HCT116 (cell line): ENCODE data around the gene KLHL17. TPM values are rescaled to one million over a fixed set of nuclear protein-coding genes. Genes with fewer than 3 reads are reported as not detected.

Experiments
- ATAC-seq: fragments of 200-7000 bp; cut with Tn5 transposase; 2 replicates; pipeline ENCODE4 v1.9.1; 2020; ENCODE audit warnings: mild to moderate bottlenecking, moderate library complexity
- BruUV-seq: library from RNA; stranded (reverse); fragments of 400-500 nt; replicated peaks from 2 replicates; lab custom pipeline; 2021; lab: Mats Ljungman, UMichigan
- CTCF ChIA-PET: fragments of 300-600 bp; sonication (Branson Sonifier 250); formaldehyde crosslinking; loops from one replicate; lab custom pipeline; 2021; ENCODE audit warnings: antibody characterized with exemption; lab: Charles Lee
- POLR2A ChIA-PET: fragments of 300-600, 350-600 bp; sonication (Branson Sonifier 250); formaldehyde crosslinking; loops from one replicate; lab custom pipeline; 2021; ENCODE audit warnings: antibody characterized with exemption; lab: Charles Lee
- RAD21 ChIA-PET, 2 experiments: fragments of 300-600 bp; sonication (Branson Sonifier 250); formaldehyde crosslinking; loops; one replicate each; lab custom pipeline; 2023; ENCODE audit warnings: low total read pairs in 2 of 2; ENCODE audit not compliant: uncharacterized antibody in 2 of 2, unreplicated experiment in 2 of 2, low non-redundant PET in 1 of 2; lab: Charles Lee
- DNase-seq: peaks from one replicate; pipeline ENCODE4 v3.0.0-alpha.2; 2010; ENCODE audit warnings: low read depth, low spot score
- H2AFZ ChIP-seq: fragments of 200-600 bp; shearing (Covaris generic), sonication (generic); 2 replicates; pipeline ENCODE4 v1.6.1; 2017; ENCODE audit warnings: low read depth, mixed run types, mixed read lengths, antibody characterized with exemption, low read length; ENCODE audit not compliant: poor library complexity, severe bottlenecking
- H3K27ac ChIP-seq: 2 replicates; pipeline ENCODE4 v1.5.1; 2012; ENCODE audit warnings: low read depth, low read length
- H3K27me3 ChIP-seq: fragments of 200-600 bp; sonication (generic); 2 replicates; pipeline ENCODE4 v1.6.1; 2016; ENCODE audit warnings: mixed run types, low read length, mixed read lengths; ENCODE audit not compliant: insufficient read depth
- H3K36me3 ChIP-seq, 2 experiments: fragments of 200-500 bp in 1 of 2; fragments of 200-600 bp in 1 of 2; sonication (Bioruptor generic) in 1 of 2; sonication (generic) in 1 of 2; 2 replicates each; pipeline versions ENCODE4 v1.5.1 to v1.6.1; 2014 to 2016; ENCODE audit warnings: low read length in 2 of 2, inconsistent platforms in 1 of 2, mixed read lengths in 1 of 2, mixed run types in 1 of 2; ENCODE audit not compliant: insufficient read depth in 2 of 2, control insufficient read depth in 1 of 2
- H3K4me1 ChIP-seq, 2 experiments: fragments of 200-600 bp in 1 of 2; sonication (generic) in 1 of 2; 2 replicates each; pipeline versions ENCODE4 v1.5.1 to v1.6.1; 2012 to 2017; ENCODE audit warnings: low read length in 2 of 2, inconsistent platforms in 1 of 2, mild to moderate bottlenecking in 1 of 2, mixed read lengths in 1 of 2, mixed run types in 1 of 2, moderate library complexity in 1 of 2; ENCODE audit not compliant: insufficient read depth in 2 of 2, control insufficient read depth in 1 of 2
- H3K4me2 ChIP-seq: fragments of 200-600 bp; sonication (generic); 2 replicates; pipeline ENCODE4 v1.6.1; 2017; ENCODE audit warnings: mixed run types, low read length, mixed read lengths
- H3K4me3 ChIP-seq, 2 experiments: fragments of 200-600 bp in 1 of 2; sonication (generic) in 1 of 2; replicated peaks in 1 of 2; 2 replicates each; pipeline ENCODE4 v1.5.1; 2011 to 2016; ENCODE audit warnings: low read length in 2 of 2, control low read depth in 1 of 2, low read depth in 1 of 2, mild to moderate bottlenecking in 1 of 2, mixed read lengths in 1 of 2, mixed run types in 1 of 2
- H3K79me2 ChIP-seq: fragments of 200-600 bp; sonication (generic); 2 replicates; pipeline ENCODE4 v1.6.1; 2017; ENCODE audit warnings: mild to moderate bottlenecking, mixed run types, low read length, moderate library complexity, mixed read lengths; ENCODE audit not compliant: insufficient read depth
- H3K9ac ChIP-seq: fragments of 200-600 bp; sonication (generic); 2 replicates; pipeline ENCODE4 v1.6.1; 2016; ENCODE audit warnings: low read length, mixed read lengths
- H3K9me2 ChIP-seq: fragments of 200-600 bp; sonication (generic), shearing (Covaris generic); 2 replicates; pipeline ENCODE4 v1.6.1; 2017; ENCODE audit warnings: mixed run types, mild to moderate bottlenecking, moderate library complexity; ENCODE audit not compliant: insufficient read depth
- H3K9me3 ChIP-seq, 2 experiments: fragments of 200-500 bp in 1 of 2; fragments of 200-600 bp in 1 of 2; sonication (Bioruptor generic) in 1 of 2; sonication (generic) in 1 of 2; 2 replicates each; pipeline ENCODE4 v1.6.1; 2014 to 2017; ENCODE audit warnings: low read length in 2 of 2, mixed read lengths in 2 of 2, inconsistent platforms in 1 of 2, low read depth in 1 of 2, mild to moderate bottlenecking in 1 of 2, mixed run types in 1 of 2, moderate library complexity in 1 of 2; ENCODE audit not compliant: control insufficient read depth in 1 of 2, insufficient read depth in 1 of 2
- H4K20me1 ChIP-seq: fragments of 200-600 bp; sonication (generic), shearing (Covaris generic); 2 replicates; pipeline ENCODE4 v1.6.1; 2017; ENCODE audit warnings: mixed run types, mild to moderate bottlenecking, moderate library complexity; ENCODE audit not compliant: insufficient read depth
- EZH2 ChIP-seq: fragments of 200-600 bp; sonication (generic); IDR thresholded peaks from 2 replicates; pipeline ENCODE4 v1.6.1; 2017; ENCODE audit warnings: antibody characterized with exemption, mixed run types
- POLR2A ChIP-seq: IDR thresholded peaks from 2 replicates; pipeline ENCODE4 v1.7.0; 2011; ENCODE audit warnings: borderline replicate concordance; ENCODE audit not compliant: insufficient read depth, insufficient read length; ENCODE audit errors: extremely low read depth
- ZFX ChIP-seq: fragments of 450-650 bp; IDR thresholded peaks from 2 replicates; pipeline ENCODE4 v1.6.1; 2017
- intact Hi-C: fragments of 100-400 bp; cut with micrococcal nuclease; formaldehyde crosslinking; loops from 2 replicates; pipeline ENCODE4 v1.10.0; 2022
- total RNA-seq: library from RNA; stranded (reverse); gene quantifications from one replicate; pipeline ENCODE4 v1.2.1, GENCODE V29; 2021; ENCODE audit not compliant: unreplicated experiment
- TF ChIP-seq, protein P1 (sequence below): IDR thresholded peaks from 2 replicates; pipeline ENCODE4 v1.6.1; 2012
- TF ChIP-seq, protein P2 (sequence below), 3 experiments: fragments of 200-600 bp in 1 of 3; sonication (generic) in 1 of 3; IDR thresholded peaks in 2 of 3; conservative IDR thresholded peaks in 1 of 3; 2 replicates each; pipeline ENCODE4 v1.5.1; 2012 to 2017; ENCODE audit warnings: low read depth in 2 of 3, low read length in 2 of 3, antibody characterized with exemption in 1 of 3, borderline replicate concordance in 1 of 3, control low read depth in 1 of 3, mild to moderate bottlenecking in 1 of 3, mixed read lengths in 1 of 3, mixed run types in 1 of 3, moderate library complexity in 1 of 3; ENCODE audit not compliant: insufficient read depth in 1 of 3

KLHL17 gene
- total RNA-seq, 1 experiment from 2014 or later: 100.0 TPM

DNA sequence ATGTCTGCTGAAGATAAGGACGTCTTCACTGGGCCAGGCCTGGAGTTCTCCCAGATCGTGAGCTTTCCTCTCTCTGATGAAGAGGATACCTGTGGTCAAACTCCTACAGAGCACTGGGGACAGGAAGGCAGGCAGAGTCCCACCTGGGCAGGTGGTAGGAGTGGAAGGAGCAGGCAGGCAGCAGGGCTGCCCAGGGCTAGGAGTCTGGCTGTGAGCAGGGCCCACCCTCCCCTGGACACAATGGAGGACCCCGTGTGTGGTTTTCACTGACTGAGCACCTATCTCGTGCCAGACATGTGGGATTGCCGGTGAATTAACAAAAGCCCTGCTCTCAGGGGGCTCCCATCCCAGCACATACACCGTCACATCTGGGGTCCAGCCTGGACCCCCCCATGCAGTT, 41.5 kb upstream of the KLHL17 start:
- H3K36me3 ChIP-seq: no peaks in the 10 kb centered on the region
- ATAC-seq: no peak
- ChIA-PET CTCF (interaction anchor here (0.6 kb wide), 1 partner anchor 14 kb away, joined by 4 read pairs; no protein-coding TSS in a partner anchor), RAD21 (interaction anchor here in 1 of 2 experiments (0.6 kb wide), 1 partner anchor 24 kb away, joined by 6 read pairs; no protein-coding TSS in a partner anchor), POLR2A (no interaction called here)
- no peak overlapping the region for H2AFZ ChIP-seq
- no peaks in the 10 kb centered on the region for H3K9me3 ChIP-seq
- DNase-seq: no peak
- peaks cover 39% of the 10 kb centered on the region; the same call in 1 of the 2 replicates for H3K27me3 ChIP-seq
- no peak overlapping the region for H3K4me3 ChIP-seq
- H3K27ac ChIP-seq: no peak overlapping the region
- no peak for TF ChIP-seq POLR2A
- no peak for TF ChIP-seq EZH2
- no peaks in the 10 kb centered on the region for H4K20me1 ChIP-seq
- intact Hi-C loops: no loop called here
- H3K79me2 ChIP-seq: no peaks in the 10 kb centered on the region
- no peak overlapping the region for H3K4me2 ChIP-seq
- no peaks in the 10 kb centered on the region for H3K9me2 ChIP-seq
- BruUV-seq: no TSS peak
- peaks cover 31% of the 10 kb centered on the region in 2 experiments for H3K4me1 ChIP-seq
- no peak overlapping the region for H3K9ac ChIP-seq

DNA sequence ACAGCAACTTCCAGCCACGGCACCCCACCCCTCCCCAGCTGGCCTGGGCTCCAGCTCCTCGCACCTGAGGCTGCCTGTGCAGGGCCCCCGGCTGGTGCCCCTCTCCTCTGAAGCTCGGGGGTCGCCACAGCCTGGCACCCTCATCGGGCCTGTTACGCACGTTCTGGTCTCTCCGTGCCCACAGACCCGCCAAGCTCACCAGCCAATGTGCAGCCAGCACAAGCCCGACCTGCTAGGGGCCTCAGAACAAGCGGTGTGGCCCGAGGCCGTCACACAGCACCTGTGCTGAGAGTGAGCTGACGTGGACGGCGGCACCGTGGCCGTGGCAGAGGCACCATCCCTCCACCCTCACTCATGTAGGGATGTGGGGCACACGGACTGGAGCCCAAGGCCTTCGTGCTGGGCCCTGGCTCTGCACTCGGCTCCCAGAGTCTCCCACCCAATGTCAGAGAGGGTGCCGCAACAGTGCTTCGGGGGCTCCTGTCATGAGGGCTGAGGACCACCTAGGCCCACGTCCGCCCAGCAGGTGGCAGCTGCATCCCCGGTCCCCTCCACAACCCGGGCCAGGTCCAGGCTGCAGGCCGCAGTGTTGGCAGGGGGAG, 41.0 kb upstream of the KLHL17 start:
- Histone ChIP-seq H3K9me3 (no peaks in the 10 kb centered on the region), H3K27ac (no peak overlapping the region), H3K79me2 (no peaks in the 10 kb centered on the region), H3K9ac (no peak overlapping the region), H3K36me3 (no peaks in the 10 kb centered on the region), H2AFZ (no peak overlapping the region), H3K9me2 (no peaks in the 10 kb centered on the region), H3K4me3 (no peak overlapping the region), H4K20me1 (no peaks in the 10 kb centered on the region), H3K4me1 (peaks cover 31% of the 10 kb centered on the region in 2 experiments), H3K27me3 (peaks cover 37% of the 10 kb centered on the region; the same call in 1 of the 2 replicates), H3K4me2 (no peak overlapping the region)
- POLR2A ChIA-PET: no interaction called here
- RAD21 ChIA-PET: interaction anchor here in 1 of 2 experiments (0.6 kb wide), 1 partner anchor 23 kb away, joined by 6 read pairs; no protein-coding TSS in a partner anchor
- CTCF ChIA-PET: interaction anchor here (0.6 kb wide), 1 partner anchor 15 kb away, joined by 4 read pairs; no protein-coding TSS in a partner anchor
- no peak for ATAC-seq
- intact Hi-C loops: no loop called here
- BruUV-seq: no TSS peak
- TF ChIP-seq, protein P1, sequence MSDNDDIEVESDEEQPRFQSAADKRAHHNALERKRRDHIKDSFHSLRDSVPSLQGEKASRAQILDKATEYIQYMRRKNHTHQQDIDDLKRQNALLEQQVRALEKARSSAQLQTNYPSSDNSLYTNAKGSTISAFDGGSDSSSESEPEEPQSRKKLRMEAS: no peak
- TF ChIP-seq, protein P2, sequence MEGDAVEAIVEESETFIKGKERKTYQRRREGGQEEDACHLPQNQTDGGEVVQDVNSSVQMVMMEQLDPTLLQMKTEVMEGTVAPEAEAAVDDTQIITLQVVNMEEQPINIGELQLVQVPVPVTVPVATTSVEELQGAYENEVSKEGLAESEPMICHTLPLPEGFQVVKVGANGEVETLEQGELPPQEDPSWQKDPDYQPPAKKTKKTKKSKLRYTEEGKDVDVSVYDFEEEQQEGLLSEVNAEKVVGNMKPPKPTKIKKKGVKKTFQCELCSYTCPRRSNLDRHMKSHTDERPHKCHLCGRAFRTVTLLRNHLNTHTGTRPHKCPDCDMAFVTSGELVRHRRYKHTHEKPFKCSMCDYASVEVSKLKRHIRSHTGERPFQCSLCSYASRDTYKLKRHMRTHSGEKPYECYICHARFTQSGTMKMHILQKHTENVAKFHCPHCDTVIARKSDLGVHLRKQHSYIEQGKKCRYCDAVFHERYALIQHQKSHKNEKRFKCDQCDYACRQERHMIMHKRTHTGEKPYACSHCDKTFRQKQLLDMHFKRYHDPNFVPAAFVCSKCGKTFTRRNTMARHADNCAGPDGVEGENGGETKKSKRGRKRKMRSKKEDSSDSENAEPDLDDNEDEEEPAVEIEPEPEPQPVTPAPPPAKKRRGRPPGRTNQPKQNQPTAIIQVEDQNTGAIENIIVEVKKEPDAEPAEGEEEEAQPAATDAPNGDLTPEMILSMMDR (IDR thresholded peaks at IDR 0.05 in 2 of 3, conservative IDR thresholded peaks at IDR 0.05 in 1 of 3; ENCODE audit: borderline replicate concordance in 1 of 3, insufficient read depth in 1 of 3, low read depth in 2 of 3, low read length in 2 of 3): 0 out of 6 replicates have a peak, but pooled peaks of 1 of the 3 experiments have one; percentile 5
- no peak for TF ChIP-seq ZFX
- DNase-seq: no peak
